ENCODE data around the gene PRDM5.

DNA sequence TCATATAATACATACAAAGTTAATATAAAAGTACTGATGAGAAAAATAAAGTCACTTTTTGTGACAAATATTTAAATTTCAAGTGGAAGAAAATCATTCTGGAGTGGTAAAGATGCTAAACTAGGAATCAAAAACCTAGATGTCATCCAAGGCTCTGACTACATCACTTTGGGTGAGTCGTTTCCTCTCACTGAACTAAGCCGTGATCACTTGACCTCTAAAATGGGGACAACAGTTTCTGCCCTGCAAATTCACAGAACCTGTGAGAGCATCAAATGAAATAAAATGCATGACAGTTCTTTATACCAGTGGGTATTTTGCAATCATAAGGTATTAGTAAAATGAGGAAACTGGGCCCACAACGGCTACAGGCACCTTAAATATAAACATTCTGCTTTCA, 63.8 kb downstream of the PRDM5 start:
- TF ChIP-seq TAF1 (IDR thresholded peaks at IDR 0.05; ENCODE audit: low read depth) (no peak), TEAD4 (IDR thresholded peaks at IDR 0.05) (no peak), RAD21 (IDR thresholded peaks at IDR 0.05; ENCODE audit: low read depth) (no peak), EGR1 (IDR thresholded peaks at IDR 0.05) (no peak), FOXM1 (IDR thresholded peaks at IDR 0.05; ENCODE audit: borderline replicate concordance, low read depth) (no peak), EP300 (IDR thresholded peaks at IDR 0.05; ENCODE audit: borderline replicate concordance) (no peak), YY1 (IDR thresholded peaks at IDR 0.05; ENCODE audit: low read depth) (no peak), ZBTB7A (IDR thresholded peaks at IDR 0.05; ENCODE audit: low read depth) (no peak), CREB1 (IDR thresholded peaks at IDR 0.05; ENCODE audit: low read depth) (no peak), NFIC (IDR thresholded peaks at IDR 0.05) (no peak), CEBPB (IDR thresholded peaks at IDR 0.05) (no peak)
- TF ChIP-seq, protein P1, sequence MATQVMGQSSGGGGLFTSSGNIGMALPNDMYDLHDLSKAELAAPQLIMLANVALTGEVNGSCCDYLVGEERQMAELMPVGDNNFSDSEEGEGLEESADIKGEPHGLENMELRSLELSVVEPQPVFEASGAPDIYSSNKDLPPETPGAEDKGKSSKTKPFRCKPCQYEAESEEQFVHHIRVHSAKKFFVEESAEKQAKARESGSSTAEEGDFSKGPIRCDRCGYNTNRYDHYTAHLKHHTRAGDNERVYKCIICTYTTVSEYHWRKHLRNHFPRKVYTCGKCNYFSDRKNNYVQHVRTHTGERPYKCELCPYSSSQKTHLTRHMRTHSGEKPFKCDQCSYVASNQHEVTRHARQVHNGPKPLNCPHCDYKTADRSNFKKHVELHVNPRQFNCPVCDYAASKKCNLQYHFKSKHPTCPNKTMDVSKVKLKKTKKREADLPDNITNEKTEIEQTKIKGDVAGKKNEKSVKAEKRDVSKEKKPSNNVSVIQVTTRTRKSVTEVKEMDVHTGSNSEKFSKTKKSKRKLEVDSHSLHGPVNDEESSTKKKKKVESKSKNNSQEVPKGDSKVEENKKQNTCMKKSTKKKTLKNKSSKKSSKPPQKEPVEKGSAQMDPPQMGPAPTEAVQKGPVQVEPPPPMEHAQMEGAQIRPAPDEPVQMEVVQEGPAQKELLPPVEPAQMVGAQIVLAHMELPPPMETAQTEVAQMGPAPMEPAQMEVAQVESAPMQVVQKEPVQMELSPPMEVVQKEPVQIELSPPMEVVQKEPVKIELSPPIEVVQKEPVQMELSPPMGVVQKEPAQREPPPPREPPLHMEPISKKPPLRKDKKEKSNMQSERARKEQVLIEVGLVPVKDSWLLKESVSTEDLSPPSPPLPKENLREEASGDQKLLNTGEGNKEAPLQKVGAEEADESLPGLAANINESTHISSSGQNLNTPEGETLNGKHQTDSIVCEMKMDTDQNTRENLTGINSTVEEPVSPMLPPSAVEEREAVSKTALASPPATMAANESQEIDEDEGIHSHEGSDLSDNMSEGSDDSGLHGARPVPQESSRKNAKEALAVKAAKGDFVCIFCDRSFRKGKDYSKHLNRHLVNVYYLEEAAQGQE (IDR thresholded peaks at IDR 0.05; ENCODE audit: low read depth): no peak
- TF ChIP-seq, protein P2, sequence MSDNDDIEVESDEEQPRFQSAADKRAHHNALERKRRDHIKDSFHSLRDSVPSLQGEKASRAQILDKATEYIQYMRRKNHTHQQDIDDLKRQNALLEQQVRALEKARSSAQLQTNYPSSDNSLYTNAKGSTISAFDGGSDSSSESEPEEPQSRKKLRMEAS (IDR thresholded peaks at IDR 0.05): no peak
- TF ChIP-seq, protein P3, sequence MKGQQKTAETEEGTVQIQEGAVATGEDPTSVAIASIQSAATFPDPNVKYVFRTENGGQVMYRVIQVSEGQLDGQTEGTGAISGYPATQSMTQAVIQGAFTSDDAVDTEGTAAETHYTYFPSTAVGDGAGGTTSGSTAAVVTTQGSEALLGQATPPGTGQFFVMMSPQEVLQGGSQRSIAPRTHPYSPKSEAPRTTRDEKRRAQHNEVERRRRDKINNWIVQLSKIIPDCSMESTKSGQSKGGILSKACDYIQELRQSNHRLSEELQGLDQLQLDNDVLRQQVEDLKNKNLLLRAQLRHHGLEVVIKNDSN (IDR thresholded peaks at IDR 0.05): no peak
